Measurements from ENCODE around the gene UGGT1.

DNA sequence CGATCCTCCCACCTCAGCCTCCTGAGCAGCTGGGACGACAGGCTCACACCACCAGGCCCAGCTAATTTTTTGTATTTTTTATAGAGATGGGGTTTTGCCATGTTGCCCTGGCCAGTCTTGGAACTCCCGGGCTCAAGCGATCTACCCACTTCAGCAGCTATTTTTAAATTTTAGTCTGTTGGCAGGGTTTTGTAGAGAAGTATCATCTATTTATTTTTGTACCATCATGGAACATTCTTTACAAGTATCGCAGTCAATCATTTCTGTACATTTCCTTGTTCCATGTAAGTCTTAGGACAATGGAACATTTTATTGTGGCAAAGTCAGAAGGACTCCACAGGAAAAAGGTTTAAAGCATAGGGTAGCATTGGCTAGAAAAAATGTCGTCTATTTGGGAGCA, 94.6 kb downstream of the UGGT1 start:
- TF ChIP-seq CTCF (IDR thresholded peaks at IDR 0.05; ENCODE audit: extremely low read depth in 1 of 2, insufficient read depth in 1 of 2, low read depth in 1 of 2, low read length in 2 of 2) (no peak), POLR2A (IDR thresholded peaks at IDR 0.05; ENCODE audit: low read depth, low read length) (no peak), EZH2 (IDR thresholded peaks at IDR 0.05; ENCODE audit: borderline replicate concordance, low read depth, low read length, severe bottlenecking) (no peak), POLR2AphosphoS5 (IDR thresholded peaks at IDR 0.05; ENCODE audit: insufficient read depth, low read depth, low read length) (no peak), FOS (IDR thresholded peaks at IDR 0.05; ENCODE audit: borderline replicate concordance, insufficient read depth, low read length) (no peak), GATA2 (IDR thresholded peaks at IDR 0.05; ENCODE audit: insufficient read depth, insufficient read length, low read depth, low read length) (no peak), JUN (IDR thresholded peaks at IDR 0.05; ENCODE audit: borderline replicate concordance, insufficient read depth, insufficient read length, low read depth) (no peak), MYC (IDR thresholded peaks at IDR 0.05; ENCODE audit: low read depth, low read length) (no peak)
- TF ChIP-seq, protein P1, sequence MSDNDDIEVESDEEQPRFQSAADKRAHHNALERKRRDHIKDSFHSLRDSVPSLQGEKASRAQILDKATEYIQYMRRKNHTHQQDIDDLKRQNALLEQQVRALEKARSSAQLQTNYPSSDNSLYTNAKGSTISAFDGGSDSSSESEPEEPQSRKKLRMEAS (IDR thresholded peaks at IDR 0.05; ENCODE audit: insufficient read depth, insufficient read length), result no peak

Measured in endothelial cell of umbilical vein (primary cell).